A549 treated with ZK216348 at 1 μM for 4 hours (cell line): Measurements from ENCODE around the gene PROSER3. TPM values are rescaled to one million over a fixed set of nuclear protein-coding genes. Genes with fewer than 3 reads are reported as not detected.

ENCODE experiments used
- total RNA-seq: library from RNA; stranded (reverse); fragments of 200-300 nt; extraction: Qiagen RNA extraction; gene quantifications from 5 replicates; pipeline ENCODE4 v1.2.3, GENCODE V29; 2022; ENCODE audit warnings: low read depth

PROSER3 gene
- total RNA-seq, result 25.9 to 31.4 TPM (median 30.7 TPM) in 5 replicates

DNA sequence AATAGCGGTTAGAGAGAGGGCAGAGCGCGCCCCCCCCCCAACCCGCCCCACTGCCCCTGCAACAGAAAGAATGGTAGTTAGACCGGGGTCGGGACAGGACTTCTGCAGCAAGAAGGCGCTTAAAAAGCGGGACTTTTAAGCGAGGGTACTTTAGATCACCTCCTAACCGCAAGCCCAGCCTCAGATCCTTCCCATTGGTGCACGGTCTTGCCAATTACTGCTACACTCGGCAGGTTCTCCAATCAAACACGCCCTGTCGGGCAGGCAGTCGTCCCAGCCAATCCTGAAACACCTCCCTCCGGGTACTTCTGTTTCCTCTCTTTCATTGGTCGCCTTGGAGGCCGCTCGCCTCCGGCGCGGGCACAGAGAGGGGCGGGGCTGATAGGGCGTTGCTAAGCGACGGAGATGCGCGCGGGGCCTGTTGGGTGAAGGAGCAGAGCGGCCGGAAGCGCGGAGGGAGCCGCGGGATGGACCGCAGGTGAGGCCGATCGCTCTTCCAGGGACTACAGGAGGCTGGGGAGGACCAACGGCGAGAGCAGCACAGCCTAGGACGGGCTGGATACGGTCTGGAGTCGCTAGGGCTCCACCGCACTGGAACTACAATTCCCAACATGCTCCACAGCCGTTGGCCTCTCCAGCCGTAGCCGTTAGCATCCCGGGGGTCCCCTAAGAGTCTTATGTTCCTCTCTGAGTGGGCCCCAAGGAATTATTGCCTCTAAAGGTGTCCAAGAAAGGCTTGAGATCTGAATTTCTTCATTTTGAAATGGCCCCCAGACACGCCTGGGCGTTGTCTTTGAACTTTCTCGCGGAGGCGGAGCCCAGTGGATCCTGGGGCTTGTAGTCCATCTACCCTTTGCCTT lies at the start of gene PROSER3:
TSS of gene PROSER3 (plus strand) at position 428 of the 860 bp plus-strand sequence. CDS start at position 468, 40 bp downstream.

DNA sequence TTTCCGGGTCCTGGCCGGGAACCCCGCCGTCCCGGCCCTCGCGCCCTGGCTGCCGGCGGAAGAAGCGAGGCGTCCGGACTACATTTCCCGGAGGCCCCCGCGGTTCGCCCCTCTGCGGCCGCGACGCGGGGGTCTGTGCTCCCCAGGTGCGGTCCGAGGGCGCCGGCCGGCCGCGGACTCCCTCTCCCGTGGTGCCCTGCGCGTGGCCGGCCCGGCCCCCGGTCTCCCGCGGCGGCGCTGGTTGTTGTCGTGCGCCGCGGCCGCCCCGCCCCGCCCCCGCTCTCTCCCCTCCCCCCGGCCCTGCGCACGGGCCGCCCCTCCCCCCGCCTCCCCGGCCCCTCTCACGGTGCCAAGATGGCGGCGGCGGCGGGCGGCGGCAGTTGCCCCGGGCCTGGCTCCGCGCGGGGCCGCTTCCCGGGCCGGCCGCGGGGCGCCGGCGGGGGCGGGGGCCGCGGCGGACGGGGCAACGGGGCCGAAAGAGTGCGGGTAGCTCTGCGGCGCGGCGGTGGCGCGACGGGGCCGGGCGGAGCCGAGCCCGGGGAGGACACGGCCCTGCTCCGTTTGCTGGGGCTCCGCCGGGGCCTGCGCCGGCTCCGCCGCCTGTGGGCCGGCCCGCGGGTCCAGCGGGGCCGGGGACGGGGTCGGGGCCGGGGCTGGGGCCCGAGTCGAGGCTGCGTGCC lies 40.2 kb upstream of the PROSER3 start, which contains the start of gene KMT2B:
TSS of gene KMT2B (plus strand) at position 339 of the 680 bp plus-strand sequence. CDS start at position 355, 16 bp downstream.

DNA sequence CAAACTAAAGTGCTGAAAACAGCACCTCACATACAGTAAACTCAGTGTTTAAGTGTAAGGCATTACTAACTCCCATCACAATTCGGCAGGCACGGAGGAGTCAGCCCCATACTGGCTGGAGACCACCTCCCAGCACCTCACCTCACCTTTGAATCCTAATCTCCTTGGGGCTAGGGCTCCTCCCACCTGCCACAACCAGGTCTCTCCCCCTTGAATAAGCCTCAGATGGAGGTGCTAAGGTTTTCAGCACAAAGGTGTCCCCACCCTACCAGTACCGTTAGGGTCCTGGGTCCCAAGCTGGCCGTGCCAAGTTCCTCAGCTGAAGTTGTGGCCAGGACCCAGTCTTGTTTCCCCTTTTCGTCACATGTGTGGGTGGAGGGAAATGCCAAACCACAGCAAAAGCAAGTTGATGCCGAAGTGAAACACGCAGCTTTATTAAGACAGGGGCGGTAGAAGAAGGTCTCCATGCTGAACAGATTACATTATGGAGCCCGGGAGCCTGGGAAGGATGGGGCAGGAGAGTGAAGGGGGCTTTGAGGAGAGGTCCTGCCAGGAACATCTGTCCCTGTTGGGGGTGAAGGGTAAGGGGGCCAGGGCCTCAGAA lies 15.8 kb upstream of the PROSER3 start, which contains the start of gene IGFLR1:
TSS of gene IGFLR1 (minus strand) at position 332 of the 604 bp plus-strand sequence. CDS start 1,272 bp downstream, outside the sequence.

DNA sequence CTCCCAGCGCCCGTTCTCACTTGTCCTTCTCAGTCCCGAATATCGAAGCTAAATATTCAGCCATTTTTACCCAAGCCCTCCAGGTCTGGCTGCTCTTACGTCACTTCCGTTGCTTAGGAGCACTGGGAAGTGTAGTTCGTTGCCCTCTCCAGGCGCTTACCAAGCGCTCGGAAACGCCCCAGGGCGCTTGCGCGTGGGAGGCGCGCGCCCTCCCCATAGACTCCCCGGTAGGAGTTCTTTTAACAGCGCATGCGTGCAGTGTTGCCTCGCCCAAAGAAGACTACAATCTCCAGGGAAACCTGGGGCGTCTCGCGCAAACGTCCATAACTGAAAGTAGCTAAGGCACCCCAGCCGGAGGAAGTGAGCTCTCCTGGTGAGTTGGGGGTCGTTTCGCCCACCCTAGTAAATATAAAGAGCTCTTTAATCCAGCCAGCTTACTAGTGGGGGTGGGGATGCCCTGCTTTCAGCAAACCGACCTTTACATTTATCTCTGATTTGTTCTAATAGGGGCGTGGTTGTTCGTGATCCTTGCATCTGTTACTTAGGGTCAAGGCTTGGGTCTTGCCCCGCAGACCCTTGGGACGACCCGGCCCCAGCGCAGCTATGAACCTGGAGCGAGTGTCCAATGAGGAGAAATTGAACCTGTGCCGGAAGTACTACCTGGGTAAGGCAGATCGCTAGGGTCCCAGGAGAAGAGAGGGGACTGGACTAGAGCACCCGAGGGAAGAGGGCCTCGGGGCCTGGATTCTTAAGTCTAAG lies 12.5 kb upstream of the PROSER3 start, which contains the start of the genes PSENEN and U2AF1L4:
TSS of gene PSENEN (plus strand) at position 324 of the 759 bp plus-strand sequence. CDS start at position 604, 280 bp downstream.
TSS of gene U2AF1L4 (minus strand) at position 91 of the 759 bp plus-strand sequence. CDS start at position 64, 27 bp downstream.

DNA sequence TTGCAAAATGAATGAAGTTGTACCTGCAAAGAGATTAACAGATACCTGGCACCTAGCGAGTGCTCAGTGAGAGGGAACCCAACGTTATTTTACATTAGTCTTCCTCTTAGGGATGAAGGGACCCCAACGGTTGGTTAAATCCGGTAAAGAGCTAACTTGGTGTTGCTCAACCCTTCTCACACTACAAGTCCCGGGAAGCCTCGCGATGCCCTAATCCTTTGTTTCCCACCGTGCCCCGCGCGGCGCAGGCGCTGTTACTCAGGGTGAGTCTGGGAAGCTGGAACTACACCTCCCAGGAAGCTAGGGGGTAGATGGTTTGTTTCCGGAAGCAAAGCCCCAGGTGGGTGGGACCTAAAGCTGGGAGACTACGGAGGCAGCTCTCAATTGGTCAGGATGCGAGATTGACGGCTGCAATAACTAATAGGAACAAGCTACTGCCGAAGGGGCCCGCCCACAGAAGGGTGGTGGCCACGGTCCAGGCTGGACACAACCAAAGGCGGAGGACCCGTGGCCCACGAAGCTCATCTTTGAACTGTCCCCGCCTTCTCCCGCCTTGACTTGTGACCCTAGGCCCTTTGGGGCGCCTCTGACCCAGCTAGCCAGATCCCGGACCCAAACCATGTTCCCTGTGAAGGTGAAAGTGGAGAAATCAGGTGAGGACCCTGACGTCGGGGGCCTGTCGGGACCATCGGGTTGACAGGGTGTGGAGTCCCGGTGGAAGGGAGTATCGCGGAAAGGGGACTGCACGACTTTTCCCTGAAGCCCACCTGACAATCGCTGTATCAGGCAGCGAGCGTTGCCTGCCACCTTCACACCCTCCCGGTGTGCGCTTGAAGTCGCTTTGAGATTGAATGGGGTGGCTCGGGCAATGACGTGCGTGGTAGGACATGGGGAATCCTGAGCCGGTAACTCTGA lies 9.6 kb upstream of the PROSER3 start, which contains the start of gene LIN37:
TSS of gene LIN37 (plus strand) at position 471 of the 915 bp plus-strand sequence. CDS start at position 620, 149 bp downstream.

DNA sequence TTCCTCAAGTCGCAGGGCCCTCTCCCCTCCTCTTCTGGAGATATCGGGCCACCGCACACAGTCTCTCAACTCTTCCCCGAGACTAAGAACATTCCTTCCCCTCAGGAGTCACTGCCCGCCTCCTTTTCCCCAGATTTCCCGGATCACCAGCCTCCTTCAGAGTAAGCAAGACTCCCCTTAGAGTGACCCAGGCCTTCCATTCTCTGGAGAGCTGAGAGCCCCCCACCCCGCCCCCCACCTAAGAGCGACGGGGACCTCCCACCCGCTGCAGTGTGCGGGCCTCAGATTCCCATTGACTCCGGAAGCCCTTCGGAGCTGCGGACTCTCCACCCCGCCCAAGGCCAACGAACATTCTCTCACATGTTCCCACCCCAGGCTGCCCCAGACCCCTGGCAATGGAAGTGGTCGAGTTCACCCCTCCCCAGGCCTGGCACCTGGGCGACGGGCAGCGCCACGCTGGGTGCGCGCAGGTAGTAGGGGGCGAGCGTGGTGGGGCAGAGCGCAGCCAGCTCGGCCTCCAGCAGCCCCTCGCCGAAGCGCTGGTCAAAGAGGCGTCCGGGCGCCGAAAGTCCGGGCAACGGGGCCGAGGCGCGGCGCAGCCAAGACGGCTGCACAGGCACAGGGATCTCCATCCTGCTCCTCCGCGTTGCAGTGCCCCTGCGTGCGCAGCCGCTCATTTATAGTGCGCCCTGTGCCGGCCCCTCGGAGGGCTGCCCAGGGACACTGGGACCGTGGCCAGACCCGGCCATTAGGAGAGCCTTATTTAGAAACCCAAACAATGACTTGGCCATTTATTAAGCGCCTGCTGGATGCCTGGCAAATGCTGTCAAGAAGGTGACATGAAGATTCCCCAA lies 1.4 kb upstream of the PROSER3 start, which contains the start of gene HSPB6:
TSS of gene HSPB6 (minus strand) at position 653 of the 854 bp plus-strand sequence. CDS start at position 632, 21 bp downstream.

DNA sequence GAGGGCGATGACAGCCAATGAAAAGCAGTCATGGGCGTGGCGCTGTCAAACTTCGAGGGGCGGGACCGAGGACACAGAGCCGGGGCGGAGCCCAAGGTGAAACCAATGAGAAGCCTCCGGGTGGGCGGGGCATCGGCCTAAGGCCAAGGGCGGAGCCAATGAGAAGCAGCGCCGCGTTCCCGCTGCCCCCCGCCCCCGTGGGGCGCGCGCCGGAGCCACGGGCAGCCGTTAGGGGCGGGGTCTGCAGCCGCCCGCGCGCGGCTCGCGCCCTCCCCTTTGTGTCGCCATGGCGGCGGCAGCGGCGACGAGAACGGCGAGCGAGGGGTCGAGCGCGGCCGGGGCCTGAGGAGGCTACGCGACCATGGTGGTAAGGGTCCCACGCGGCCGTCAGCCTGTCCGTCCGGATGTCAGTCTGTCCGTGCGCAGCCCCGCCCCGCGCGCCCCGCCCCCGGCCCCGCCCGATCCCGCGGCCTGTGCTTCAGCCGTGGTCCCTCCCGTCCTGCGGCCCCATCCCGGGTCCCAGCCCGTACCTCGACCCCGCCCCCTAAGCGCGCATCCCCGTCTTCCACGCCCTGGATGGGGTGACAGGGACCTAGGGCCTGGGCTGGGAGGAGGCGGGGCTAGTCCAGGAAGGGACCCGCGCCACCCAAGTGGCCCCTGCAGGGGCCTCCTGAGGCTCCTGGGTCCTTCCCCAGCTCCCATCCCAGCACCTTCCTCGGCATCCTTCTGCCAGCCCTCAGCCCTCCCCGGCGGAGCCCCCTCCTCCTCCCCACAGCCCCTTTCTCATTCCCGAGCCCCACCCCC lies 17.5 kb downstream of the PROSER3 start, which contains the start of gene ARHGAP33:
TSS of gene ARHGAP33 (plus strand) at position 267 of the 804 bp plus-strand sequence. CDS start at position 362, 95 bp downstream.

DNA sequence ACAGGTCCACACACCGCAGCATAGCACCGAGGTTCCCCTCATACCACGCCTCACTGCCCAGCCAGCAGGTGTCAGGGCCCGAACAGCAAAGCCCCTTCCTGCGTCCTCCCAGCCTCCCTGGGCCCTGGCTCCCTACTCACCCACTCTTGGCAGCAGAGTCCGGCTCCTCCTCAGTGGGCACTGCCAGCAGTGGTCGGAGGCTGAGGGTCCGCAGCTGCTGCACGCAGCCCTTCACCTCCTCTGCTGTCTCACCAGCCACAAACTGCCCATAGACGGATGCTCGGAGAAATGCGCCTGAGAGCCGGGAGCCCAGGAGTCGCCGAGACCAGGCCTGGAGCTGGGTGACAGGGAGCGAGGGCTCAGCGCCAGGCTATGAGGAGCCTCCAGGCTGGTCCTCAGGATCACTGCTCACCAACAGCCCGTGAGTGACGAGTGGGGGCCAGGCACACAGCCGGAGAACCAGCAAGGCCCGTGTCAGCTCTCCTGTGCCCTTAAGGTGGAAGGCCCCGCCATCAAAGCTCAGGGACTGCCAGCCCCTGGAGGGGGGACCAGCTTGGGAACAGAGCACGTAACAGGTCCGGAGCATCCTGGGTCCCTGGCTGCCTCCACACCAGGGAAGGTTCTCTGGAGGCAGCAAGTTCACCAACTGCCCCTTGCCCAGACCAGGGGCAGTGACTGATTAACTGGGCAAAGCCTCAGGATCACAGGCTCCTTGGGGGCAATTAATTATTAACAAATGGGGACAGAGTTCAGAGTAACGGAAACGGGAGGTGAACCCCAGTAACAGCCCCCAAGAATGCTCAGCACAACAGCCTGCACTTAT lies 54.5 kb downstream of the PROSER3 start, which contains the start of gene PRODH2:
TSS of gene PRODH2 (minus strand) at position 626 of the 823 bp plus-strand sequence. CDS start at position 586, 40 bp downstream.

Other genes starting within 250 kb of the PROSER3 start
- gene DMKN, start 244.5 kb upstream of the PROSER3 start, total RNA-seq, result 26.7 to 44.3 TPM (median 38.3 TPM) in 5 replicates
- gene SBSN, start 229.9 kb upstream of the PROSER3 start, total RNA-seq, result 2.6 to 4.4 TPM (median 3.2 TPM) in 5 replicates
- gene GAPDHS, start 224.7 kb upstream of the PROSER3 start, total RNA-seq, result not detected in 5 replicates
- gene TMEM147, start 212.6 kb upstream of the PROSER3 start, total RNA-seq, result 321 to 437 TPM (median 432 TPM) in 5 replicates
- gene ATP4A, start 194.5 kb upstream of the PROSER3 start, total RNA-seq, result not detected in 5 replicates
- not detected in 5 replicates for gene PMIS2, start 172.0 kb upstream of the PROSER3 start, total RNA-seq
- gene HAUS5, start 145.4 kb upstream of the PROSER3 start, total RNA-seq, result 10.7 to 19.3 TPM (median 15.2 TPM) in 5 replicates
- gene RBM42, start 129.1 kb upstream of the PROSER3 start, total RNA-seq, result 125 to 206 TPM (median 199 TPM) in 5 replicates
- 1.1 to 3.1 TPM (median 2.7 TPM) in 5 replicates for gene ETV2, start 116.4 kb upstream of the PROSER3 start, total RNA-seq
- gene COX6B1, start 109.9 kb upstream of the PROSER3 start, total RNA-seq, result 1,241 to 1,697 TPM (median 1,334 TPM) in 5 replicates
- gene UPK1A, start 91.7 kb upstream of the PROSER3 start, total RNA-seq, result 0.46 to 1.2 TPM (median 0.71 TPM) in 5 replicates
- not detected in 5 replicates for gene ZBTB32, start 53.6 kb upstream of the PROSER3 start, total RNA-seq
- gene KMT2B, start 40.2 kb upstream of the PROSER3 start, total RNA-seq, result 37.3 to 66.3 TPM (median 62.5 TPM) in 5 replicates
- gene IGFLR1, start 15.7 kb upstream of the PROSER3 start, total RNA-seq, result 11.8 to 15.8 TPM (median 12.5 TPM) in 5 replicates
- gene U2AF1L4, start 12.8 kb upstream of the PROSER3 start, total RNA-seq, result 23.9 to 34.9 TPM (median 27.6 TPM) in 5 replicates
- 243 to 320 TPM (median 282 TPM) in 5 replicates for gene PSENEN, start 12.5 kb upstream of the PROSER3 start, total RNA-seq
- gene LIN37, start 9.6 kb upstream of the PROSER3 start, total RNA-seq, result 21.9 to 27.2 TPM (median 23.2 TPM) in 5 replicates
- gene HSPB6, start 1.1 kb upstream of the PROSER3 start, total RNA-seq, result 0.15 to 0.33 TPM (median 0.25 TPM) in 5 replicates
- 3.3 to 8.9 TPM (median 8.1 TPM) in 5 replicates for gene ARHGAP33, start 17.4 kb downstream of the PROSER3 start, total RNA-seq
- gene PRODH2, start 54.7 kb downstream of the PROSER3 start, total RNA-seq, result 0.13 to 0.52 TPM (median 0.38 TPM) in 5 replicates
- 0.24 to 0.84 TPM (median 0.44 TPM) in 5 replicates for gene NPHS1, start 94.3 kb downstream of the PROSER3 start, total RNA-seq
- 0.24 to 0.70 TPM (median 0.52 TPM) in 5 replicates for gene KIRREL2, start 98.7 kb downstream of the PROSER3 start, total RNA-seq
- gene APLP1, start 110.4 kb downstream of the PROSER3 start, total RNA-seq, result 72.6 to 97.1 TPM (median 93.4 TPM) in 5 replicates
- 4.2 to 8.9 TPM (median 7.8 TPM) in 5 replicates for gene NFKBID, start 142.4 kb downstream of the PROSER3 start, total RNA-seq
- 0.55 to 0.89 TPM (median 0.63 TPM) in 3 of 5 replicates, not detected in the others for gene HCST, start 144.4 kb downstream of the PROSER3 start, total RNA-seq
- gene TYROBP, start 150.1 kb downstream of the PROSER3 start, total RNA-seq, result not detected in 5 replicates
- 9.8 to 25.6 TPM (median 24.1 TPM) in 5 replicates for gene LRFN3, start 178.2 kb downstream of the PROSER3 start, total RNA-seq
- 24.6 to 55.5 TPM (median 50.4 TPM) in 5 replicates for gene SDHAF1, start 237.0 kb downstream of the PROSER3 start, total RNA-seq